H54 (cell line): Measurements from ENCODE around the gene KRT25.
"Not testable (repeated sequence)": the region's sequence is repeated elsewhere in the genome, so short reads cannot be mapped to it uniquely, and the experiment has no call there.

Experiments used
- DNase-seq: peaks from one replicate; pipeline ENCODE4 v3.0.0; 2011; ENCODE audit warnings: low spot score, mixed read lengths; ENCODE audit not compliant: insufficient read length
- FAIRE-seq: peaks from 3 replicates; lab custom pipeline; 2011; peaks lifted over from hg19 to GRCh38; lab: Jason Lieb, UNC
- POLR2A ChIP-seq: IDR thresholded peaks from 2 replicates; pipeline ENCODE4 v1.6.1; 2011; ENCODE audit warnings: low read depth, mild to moderate bottlenecking, low read length

Gene KRT25

DNA sequence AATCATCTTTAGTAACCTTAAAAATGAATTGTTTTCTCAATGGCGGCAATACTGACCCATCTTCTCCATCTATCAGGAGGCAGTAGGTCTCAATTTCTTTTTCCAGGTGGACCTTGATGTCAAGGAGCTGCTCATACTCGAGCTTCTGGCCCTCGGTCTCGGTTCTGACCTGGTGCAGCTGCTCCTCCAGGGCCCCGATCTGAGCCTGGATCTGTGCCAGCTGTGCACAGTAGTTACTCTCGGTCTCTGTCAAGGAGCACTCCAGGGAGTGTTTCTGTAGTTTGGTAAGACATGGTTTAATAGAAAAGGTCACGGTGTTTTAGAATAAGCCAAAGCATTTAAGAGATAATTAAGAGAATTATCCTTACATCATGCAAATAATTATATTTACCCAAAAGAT lies 22.3 kb upstream of the KRT25 start:
- no peak for TF ChIP-seq POLR2A
- no peak for FAIRE-seq
- DNase-seq: no peak

DNA sequence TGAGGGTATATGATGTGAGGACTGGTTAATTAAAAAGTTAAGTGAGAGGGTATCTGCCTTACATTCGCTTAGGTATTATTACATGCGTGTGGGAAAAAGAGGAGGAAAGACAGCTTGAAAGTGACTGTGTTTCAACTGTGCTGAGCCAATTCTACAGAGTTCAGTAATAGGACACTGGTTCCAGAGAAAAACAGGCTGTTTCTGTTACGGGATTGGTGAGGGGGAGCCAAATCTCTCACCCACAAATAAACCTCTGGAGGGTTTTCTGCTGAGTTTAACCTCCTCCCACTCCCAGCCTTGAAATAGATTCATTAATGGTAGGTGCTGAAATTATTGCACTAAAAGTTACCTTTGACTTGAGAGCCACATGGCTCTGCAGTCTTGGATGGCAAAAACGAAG lies 20.8 kb upstream of the KRT25 start:
- no peak for FAIRE-seq
- DNase-seq: no peak
- TF ChIP-seq POLR2A: no peak

DNA sequence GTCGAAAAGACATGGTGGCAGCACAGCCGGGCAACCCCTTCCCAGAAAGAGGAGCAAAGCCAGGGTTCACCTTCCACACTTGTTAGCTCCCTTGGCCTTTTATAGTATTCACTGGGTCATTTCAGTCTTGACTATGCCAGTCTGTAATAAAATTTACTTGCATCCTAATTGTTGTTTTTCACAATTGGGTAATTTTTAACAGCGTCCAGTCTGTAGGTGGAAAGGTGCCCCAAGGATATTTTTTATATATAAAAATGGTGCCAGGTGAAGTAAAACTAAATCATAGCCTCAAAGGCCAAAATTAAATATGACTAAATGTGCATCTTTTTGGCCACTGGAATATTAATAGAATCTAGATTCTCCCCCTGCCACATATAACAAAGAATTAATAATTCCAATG lies 17.0 kb upstream of the KRT25 start, which contains the start of gene KRT26:
KRT26 (minus strand) TSS at position 101 of the 400 bp plus-strand sequence; CDS start at position 13, 88 bp downstream.
- no peak for TF ChIP-seq POLR2A
- no peak for DNase-seq
- no peak for FAIRE-seq

DNA sequence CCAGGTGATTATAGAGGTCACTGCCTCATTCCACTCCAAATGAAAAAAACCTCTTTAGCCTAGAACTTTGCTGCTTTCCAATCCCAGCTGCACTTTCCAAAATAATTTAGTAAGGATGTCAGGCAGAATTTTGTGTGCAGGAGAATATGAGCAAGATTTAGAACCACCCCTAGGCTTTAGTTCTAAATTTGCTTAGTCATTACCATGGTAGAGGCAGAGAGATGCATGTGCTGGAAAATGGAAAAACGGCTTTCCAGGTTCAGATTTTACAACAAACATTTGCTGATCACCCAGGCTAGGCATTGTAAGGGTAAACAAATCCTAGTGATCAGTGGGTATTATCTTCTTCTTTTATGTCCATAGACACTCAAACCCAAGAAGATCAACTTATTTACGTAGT lies 10.5 kb upstream of the KRT25 start:
- DNase-seq (no peak), FAIRE-seq (no peak)

DNA sequence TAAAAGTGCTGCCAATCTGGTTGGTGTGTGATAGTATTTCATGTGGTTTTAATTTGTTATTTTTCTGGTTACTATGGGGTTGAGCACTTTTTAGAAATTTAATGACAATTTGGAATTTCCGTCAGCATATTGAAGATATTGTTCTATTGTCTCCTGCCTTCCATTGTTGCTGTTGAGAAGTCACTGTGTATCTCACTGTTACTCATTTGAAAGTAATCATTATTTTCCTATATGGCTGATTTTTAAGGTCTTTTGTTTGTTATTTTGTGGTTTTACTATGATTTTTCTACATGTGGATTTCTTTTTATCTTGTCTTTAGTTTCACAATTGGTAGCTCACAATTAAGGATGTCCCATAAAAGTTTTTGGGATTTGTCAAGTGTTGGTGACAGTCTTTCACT lies 8.6 kb upstream of the KRT25 start:
- no peak for FAIRE-seq
- no peak for TF ChIP-seq POLR2A
- no peak for DNase-seq

More for the DNA sequence above, 10.5 kb upstream of the KRT25 start:
- TF ChIP-seq POLR2A: no peak

DNA sequence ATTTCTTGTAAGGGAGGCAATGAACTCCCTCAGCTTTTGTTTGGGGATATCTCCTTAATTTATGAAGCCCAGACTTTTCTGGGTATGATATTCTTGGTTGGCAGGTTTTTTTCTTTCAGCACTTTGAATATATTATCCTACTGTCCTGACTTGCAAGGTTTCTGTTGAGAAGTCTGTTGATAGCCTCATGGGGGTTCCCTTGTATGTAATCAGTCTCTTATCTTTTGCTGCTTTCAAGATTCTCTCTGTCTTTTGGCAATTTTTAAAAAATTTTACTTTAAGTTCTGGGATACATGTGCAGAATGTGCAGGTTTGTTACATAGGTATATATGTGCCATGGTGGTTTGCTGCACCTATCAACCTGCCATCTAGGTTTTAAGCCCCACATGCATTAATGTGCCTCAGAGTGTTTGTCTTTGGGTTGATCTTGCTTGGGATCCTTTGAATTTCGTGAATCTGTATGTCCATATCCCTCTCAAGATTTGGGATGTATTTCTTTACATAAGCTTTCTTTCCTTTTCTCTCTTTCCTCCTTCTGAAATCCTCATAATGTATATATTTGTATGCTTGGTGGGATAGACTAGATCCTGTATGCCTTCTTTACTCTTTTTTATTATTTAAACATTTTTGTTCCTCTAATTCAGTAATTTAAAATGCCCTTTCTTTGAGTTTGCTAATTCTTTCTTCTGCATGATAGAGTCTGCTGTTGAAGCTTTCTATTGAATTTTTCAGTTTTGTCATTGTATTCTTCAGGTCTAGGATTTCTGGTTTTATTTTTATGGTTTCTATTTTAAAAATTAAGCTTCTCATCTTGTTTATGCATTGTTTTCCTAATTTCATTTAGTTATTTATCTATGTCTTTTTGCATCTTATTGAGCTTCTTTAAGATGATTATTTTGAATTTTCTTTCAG lies 5.2 kb upstream of the KRT25 start:
- DNase-seq (no peak), FAIRE-seq (no peak)
- no peak for TF ChIP-seq POLR2A

DNA sequence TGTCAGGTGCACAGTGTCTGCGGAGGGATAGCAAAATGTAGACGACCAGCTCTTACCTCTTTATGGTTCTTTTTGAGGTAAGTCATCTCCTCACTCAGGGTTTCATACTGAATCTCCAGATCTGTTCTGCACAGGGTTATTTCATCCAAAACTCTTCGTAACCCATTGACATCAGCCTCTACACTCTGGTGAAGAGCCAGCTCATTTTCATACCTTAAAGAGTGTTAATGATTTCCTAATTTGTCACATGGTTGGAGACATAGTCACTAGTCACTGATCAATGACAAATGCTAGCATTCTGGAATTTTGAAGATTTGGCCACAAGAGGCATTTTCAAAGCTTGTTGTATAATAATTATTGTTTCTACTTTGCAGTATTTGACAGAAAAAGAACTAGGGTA lies 1.3 kb downstream of the KRT25 start:
- no peak for DNase-seq
- no peak for FAIRE-seq
- no peak for TF ChIP-seq POLR2A

DNA sequence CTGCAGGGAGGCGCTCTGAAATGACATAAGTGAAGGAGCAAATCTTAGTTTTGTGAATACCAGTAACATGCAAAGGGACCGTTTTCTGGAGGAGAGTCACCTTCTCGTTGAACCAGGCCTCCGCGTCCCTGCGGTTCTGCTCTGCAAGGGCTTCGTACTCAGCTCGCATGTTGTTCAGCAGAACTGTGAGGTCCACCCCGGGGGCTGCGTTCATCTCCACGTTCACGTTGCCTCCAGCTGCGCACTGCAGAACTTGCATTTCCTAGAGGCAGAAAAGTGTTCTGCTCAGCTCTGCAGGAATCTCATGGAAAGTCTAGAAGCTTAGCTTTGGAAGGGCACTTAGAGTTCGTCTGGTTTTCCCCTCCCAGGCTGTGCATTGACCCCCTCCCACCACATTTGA lies 4.1 kb downstream of the KRT25 start:
- no peak for FAIRE-seq
- TF ChIP-seq POLR2A: no peak
- no peak for DNase-seq

DNA sequence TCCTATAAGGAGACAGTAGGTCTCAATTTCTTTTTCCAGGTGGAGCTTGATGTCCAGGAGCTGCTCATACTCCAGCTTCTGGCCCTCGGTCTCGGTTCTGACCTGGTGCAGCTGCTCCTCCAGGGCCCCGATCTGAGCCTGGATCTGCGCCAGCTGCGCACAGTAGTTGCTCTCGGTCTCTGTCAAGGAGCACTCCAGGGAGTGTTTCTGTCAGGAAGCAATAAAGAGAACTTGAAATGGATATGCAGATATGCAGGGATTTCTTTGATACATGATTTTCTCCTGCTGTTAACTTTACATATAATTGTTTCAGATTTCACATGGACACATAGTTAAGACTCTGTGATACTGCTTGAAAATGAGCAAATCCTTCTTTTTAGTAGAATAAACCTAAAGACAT lies 4.7 kb downstream of the KRT25 start:
- DNase-seq: no peak
- TF ChIP-seq POLR2A: no peak
- FAIRE-seq: no peak

DNA sequence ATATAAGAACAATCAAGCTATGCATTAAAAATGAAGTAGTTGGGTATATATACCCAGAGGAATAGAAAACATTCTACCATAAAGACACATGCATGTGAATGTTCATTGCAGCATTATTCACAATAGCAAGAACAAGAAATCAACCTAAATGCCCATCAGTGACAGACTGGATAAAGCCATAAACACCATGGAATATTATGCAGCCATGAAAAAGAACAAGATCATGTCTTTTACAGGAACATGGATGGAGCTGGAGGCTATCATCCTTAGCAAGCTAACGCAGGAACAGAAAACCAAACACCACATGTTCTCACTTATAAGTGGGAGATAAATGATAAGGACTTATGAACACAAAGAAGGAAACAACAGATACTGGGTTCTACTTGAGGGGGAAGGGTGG lies 6.5 kb downstream of the KRT25 start:
- not testable (repeated sequence) for DNase-seq, FAIRE-seq

DNA sequence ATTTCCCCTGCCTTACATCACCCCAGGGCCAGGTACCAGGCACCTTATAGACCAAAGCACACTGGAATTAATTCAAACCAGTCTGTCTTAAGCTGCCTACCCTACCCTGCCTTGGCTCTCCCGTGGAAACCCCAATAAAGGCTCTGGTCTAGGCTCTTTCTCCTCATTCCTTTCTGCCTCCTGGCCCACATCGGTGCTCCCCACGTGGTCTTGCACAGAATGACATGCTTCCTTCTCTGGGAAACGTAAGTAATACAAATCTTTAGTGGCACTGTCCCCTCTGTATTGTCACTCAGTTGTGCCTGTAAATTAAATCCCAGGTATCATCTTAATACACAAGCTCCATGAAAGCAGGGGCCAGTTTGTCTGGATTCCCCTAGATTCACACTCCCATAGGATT lies 16.6 kb downstream of the KRT25 start:
- FAIRE-seq (no peak), DNase-seq (no peak)
- TF ChIP-seq POLR2A: no peak

DNA sequence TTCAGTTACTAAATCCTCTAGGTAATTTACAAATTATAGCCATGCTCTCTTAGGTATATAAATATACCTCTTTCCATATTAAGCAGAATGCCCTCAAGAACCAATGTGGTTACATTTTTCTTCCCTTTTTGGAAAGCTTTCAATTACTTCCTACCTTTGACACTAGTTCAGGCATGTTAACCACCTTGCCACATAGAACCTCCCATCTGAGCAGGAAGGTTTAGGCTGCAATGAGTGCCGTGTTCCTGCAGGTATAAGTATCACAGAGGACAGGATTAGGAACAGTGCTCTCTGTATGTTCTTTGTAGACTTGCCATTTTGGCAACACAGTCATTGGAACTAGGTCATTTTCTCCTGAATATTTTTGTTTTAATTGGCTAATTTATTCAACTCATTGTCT lies 20.1 kb downstream of the KRT25 start:
- DNase-seq (no peak), FAIRE-seq (no peak)
- TF ChIP-seq POLR2A: no peak

DNA sequence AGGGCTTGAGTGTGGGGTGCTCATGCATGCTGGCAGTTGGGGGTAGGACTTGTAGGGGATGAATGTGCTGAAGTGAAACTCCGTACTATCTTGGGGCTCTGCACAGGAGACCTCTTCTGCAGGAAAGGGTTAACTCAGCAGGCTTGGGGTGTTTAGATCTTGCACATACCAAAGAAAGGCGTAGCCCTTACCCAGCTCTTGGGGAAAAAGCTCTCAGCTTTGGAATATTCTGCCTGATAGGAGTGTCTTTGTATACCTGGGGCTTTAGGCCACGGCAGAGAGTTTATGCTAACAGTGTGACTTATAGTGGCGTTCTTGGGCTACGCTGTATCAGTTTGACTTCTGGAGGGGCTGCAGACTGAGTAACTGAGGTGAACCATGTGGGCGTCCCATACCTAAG lies 21.1 kb downstream of the KRT25 start:
- TF ChIP-seq POLR2A: no peak
- FAIRE-seq: no peak
- DNase-seq: no peak

DNA sequence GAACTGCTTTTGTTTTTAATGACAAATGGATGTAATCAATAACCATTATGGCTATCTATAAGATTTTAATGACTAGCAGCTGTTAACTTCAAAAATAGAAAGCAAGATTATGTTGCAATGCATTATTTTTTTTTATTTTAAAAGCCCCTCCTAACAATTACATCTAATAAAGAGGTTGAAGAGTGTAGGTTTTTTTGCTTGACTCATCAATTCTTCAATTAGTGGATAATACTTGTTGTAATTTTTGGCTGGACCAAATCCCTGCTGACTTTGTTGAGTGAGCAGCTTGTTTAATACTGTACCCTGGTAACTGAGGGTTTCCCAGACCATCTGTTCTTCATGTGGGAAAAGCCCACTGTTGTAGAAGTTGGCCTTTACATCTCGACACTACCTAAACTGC lies 24.2 kb downstream of the KRT25 start:
- DNase-seq (no peak), FAIRE-seq (no peak)
- no peak for TF ChIP-seq POLR2A

DNA sequence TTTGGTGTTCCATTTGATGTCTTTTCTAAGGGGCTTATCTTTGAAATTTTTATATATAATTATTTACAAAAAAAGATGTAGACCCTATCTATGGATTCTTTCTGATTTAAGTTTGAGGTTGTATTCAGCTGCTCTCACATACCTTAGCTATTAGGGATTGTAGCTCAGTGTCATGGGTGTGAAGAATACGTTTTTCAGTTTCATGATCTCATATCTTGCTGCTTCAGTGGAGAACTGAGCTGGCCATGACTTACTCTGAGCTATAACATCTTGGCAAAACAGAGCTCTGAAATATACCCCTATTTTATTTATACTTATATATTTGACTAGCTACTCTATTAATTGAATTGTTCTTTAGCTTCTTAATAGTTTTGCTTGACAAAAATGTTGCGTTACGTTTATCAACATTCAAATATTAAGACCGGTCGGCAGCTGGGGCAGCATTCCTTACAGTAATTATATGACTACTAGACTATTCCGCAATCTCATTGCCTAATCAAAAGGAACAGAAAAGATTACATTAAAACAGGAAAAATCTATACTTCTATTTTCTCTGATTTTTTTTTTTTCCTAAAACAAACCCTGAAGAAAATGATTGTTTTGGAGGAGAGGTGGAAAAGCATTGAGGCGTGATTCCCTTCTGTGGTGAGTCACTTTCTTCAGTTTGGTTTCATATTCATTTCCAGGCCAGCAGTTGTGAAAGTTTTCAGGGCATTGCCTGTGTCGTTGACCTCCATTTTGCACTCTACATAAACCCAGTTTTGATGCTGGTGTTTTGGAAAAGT lies 27.5 kb downstream of the KRT25 start:
- no peak for DNase-seq
- no peak for FAIRE-seq
- TF ChIP-seq POLR2A: no peak
